Hematopoietic multipotent progenitor cell (in vitro differentiated cells): ENCODE measurements around the gene HEBP2. TPM values are rescaled to one million over a fixed set of nuclear protein-coding genes. Genes with fewer than 3 reads are reported as not detected.
"Not testable (repeated sequence)": the region's sequence is repeated elsewhere in the genome, so short reads cannot be mapped to it uniquely, and the experiment has no call there.

ENCODE experiments used
- DNase-seq, 3 donors: peaks; one replicate each; pipeline ENCODE4 v3.0.0-alpha.2; 2011 to 2015; ENCODE audit warnings: low read depth in 2 of 3, low spot score in 2 of 3
- total RNA-seq: library from RNA; depleted of rRNA; stranded (reverse); fragments of >200 nt; gene quantifications from one replicate; pipeline ENCODE4 v1.2.3, GENCODE V29; 2012

HEBP2 gene
- total RNA-seq: 11.6 TPM

GRCh38 chr6:138403801-138404665 is at the start of gene HEBP2:
HEBP2 (plus strand) TSS chr6:138404223; CDS start chr6:138404496, 273 bp downstream.
- peak; percentile 72 to 98 (median 97) for DNase-seq

GRCh38 chr6:138357928-138358327 is 46.1 kb upstream of the HEBP2 start:
- DNase-seq: no peak

GRCh38 chr6:138368684-138369083 is 35.3 kb upstream of the HEBP2 start:
- not testable (repeated sequence) for DNase-seq

GRCh38 chr6:138370631-138371451 is 33.2 kb upstream of the HEBP2 start:
- DNase-seq: no peak

GRCh38 chr6:138371452-138371711 is 32.6 kb upstream of the HEBP2 start:
- no peak for DNase-seq

GRCh38 chr6:138371720-138372119 is 32.3 kb upstream of the HEBP2 start:
- no peak for DNase-seq

GRCh38 chr6:138372711-138373463 is 31.1 kb upstream of the HEBP2 start:
- peak in 2 of 3 donors; percentile 32 to 44 for DNase-seq

- DNase-seq: no peak
Observed at GRCh38 chr6:138374230-138374629, 29.8 kb upstream of the HEBP2 start.

GRCh38 chr6:138374815-138375214 is 29.2 kb upstream of the HEBP2 start:
- no peak for DNase-seq

- no peak for DNase-seq
Observed at GRCh38 chr6:138377042-138377441, 27.0 kb upstream of the HEBP2 start.

- no peak for DNase-seq
Observed at GRCh38 chr6:138377844-138378243, 26.2 kb upstream of the HEBP2 start, which contains the start of gene SMIM28. SMIM28 (plus strand) TSS chr6:138377905; CDS start chr6:138378073, 168 bp downstream.

GRCh38 chr6:138378463-138378862 is 25.6 kb upstream of the HEBP2 start:
- DNase-seq: no peak

- no peak for DNase-seq
Observed at GRCh38 chr6:138382498-138383265, 21.3 kb upstream of the HEBP2 start.

GRCh38 chr6:138383776-138384175 is 20.2 kb upstream of the HEBP2 start:
- DNase-seq: no peak

GRCh38 chr6:138386897-138387296 is 17.1 kb upstream of the HEBP2 start:
- DNase-seq: no peak

- DNase-seq: no peak
Observed at GRCh38 chr6:138387577-138388368, 16.2 kb upstream of the HEBP2 start.

- no peak for DNase-seq
Observed at GRCh38 chr6:138389551-138389950, 14.5 kb upstream of the HEBP2 start.

GRCh38 chr6:138393871-138394783 is 9.9 kb upstream of the HEBP2 start:
- peak in 1 of 3 donors; percentile 5 for DNase-seq
